HEK293T (cell line): ENCODE measurements around the gene FTSJ3.

Experiments used
- BHLHE40 ChIP-seq: fragments of 450-650 bp; IDR thresholded peaks from 2 replicates; pipeline ENCODE4 v1.6.1; 2016; ENCODE audit warnings: mild to moderate bottlenecking, moderate library complexity, borderline replicate concordance
- CTBP1 ChIP-seq: fragments of 450-650 bp; IDR thresholded peaks from 2 replicates; pipeline ENCODE4 v1.6.1; 2016; ENCODE audit warnings: borderline replicate concordance
- HDGF ChIP-seq: fragments of 450-650 bp; IDR thresholded peaks from 2 replicates; pipeline ENCODE4 v1.6.1; 2017; ENCODE audit warnings: antibody characterized with exemption, borderline replicate concordance
- LEF1 ChIP-seq: fragments of 450-650 bp; IDR thresholded peaks from 2 replicates; pipeline ENCODE4 v1.6.1; 2017; ENCODE audit warnings: mild to moderate bottlenecking, borderline replicate concordance
- SP1 ChIP-seq: fragments of 450-650 bp; IDR thresholded peaks from 2 replicates; pipeline ENCODE4 v1.6.1; 2017
- SUZ12 ChIP-seq: fragments of 450-650 bp; IDR thresholded peaks from 2 replicates; pipeline ENCODE4 v1.6.1; 2016; ENCODE audit warnings: mild to moderate bottlenecking
- TARDBP ChIP-seq: fragments of 450-650 bp; IDR thresholded peaks from 2 replicates; pipeline ENCODE4 v1.6.1; 2016

- TF ChIP-seq SUZ12 = no peak
- TF ChIP-seq CTBP1 = no peak
- no peak for TF ChIP-seq SP1
- no peak for TF ChIP-seq HDGF
- TF ChIP-seq BHLHE40 = no peak
- TF ChIP-seq LEF1 = no peak
- TF ChIP-seq TARDBP = no peak
These were observed 4.6 kb upstream of the FTSJ3 start for GRCh38 chr17:63832014-63832413.
